ENCODE measurements around the gene POLR1E. TPM values are rescaled to one million over a fixed set of nuclear protein-coding genes. Genes with fewer than 3 reads are reported as not detected.
"Not testable (repeated sequence)": the region's sequence is repeated elsewhere in the genome, so short reads cannot be mapped to it uniquely, and the experiment has no call there.

The POLR1E gene
- total RNA-seq, 1 donor from 2014 or later = 38.7 TPM

DNA sequence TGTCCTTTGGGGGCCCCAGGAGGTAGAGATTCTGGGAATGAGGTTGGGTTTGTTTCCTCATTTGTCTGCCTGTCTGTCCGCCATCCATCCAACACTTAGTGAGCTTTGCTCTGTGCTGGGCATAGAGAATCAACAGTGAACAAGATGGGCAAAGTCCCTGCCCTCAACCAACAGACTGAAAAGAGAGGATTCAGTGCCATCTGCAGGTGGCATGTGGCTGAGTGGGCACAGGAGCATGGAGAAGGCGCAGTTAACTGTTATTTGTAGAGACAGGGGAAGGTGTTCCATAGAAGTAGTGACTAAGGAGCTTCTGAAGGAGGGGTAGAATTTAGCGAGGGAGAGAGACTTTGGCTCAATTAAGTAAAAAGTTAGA, 23.1 kb downstream of the POLR1E start:
- H3K27me3 ChIP-seq (ENCODE audit: control insufficient read depth, insufficient read depth, low read length) = no peaks in the 10 kb centered on the region
- DNase-seq (ENCODE audit: low read depth) (no peak), FAIRE-seq (no peak)
- H3K4me3 ChIP-seq (ENCODE audit: low read depth, low read length) = no peak overlapping the region
- H3K36me3 ChIP-seq (ENCODE audit: control insufficient read depth, insufficient read depth, low read length) = no peaks in the 10 kb centered on the region
- TF ChIP-seq, protein P1, sequence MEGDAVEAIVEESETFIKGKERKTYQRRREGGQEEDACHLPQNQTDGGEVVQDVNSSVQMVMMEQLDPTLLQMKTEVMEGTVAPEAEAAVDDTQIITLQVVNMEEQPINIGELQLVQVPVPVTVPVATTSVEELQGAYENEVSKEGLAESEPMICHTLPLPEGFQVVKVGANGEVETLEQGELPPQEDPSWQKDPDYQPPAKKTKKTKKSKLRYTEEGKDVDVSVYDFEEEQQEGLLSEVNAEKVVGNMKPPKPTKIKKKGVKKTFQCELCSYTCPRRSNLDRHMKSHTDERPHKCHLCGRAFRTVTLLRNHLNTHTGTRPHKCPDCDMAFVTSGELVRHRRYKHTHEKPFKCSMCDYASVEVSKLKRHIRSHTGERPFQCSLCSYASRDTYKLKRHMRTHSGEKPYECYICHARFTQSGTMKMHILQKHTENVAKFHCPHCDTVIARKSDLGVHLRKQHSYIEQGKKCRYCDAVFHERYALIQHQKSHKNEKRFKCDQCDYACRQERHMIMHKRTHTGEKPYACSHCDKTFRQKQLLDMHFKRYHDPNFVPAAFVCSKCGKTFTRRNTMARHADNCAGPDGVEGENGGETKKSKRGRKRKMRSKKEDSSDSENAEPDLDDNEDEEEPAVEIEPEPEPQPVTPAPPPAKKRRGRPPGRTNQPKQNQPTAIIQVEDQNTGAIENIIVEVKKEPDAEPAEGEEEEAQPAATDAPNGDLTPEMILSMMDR (IDR thresholded peaks at IDR 0.05; ENCODE audit: insufficient read depth, low read length, severe bottlenecking) = no peak

DNA sequence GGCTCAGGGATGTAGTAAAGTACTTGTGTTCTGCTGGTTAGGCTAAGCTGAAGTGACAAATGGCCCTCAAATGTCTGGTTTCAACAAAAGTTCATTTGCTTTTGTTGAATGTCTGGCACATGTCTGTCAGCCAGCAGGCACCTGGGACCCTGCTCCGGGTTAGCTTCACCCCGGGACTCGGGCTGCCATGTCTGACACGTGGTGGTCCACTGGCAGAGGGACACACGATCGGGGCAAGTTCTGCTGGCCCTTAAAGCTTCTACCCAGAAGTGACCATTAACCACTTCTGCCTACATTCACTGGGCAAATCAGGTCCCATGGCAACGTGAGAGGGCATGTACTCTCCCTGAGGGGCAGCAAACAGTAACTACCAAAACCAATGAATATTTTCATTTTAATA, 23.8 kb downstream of the POLR1E start:
- DNase-seq (ENCODE audit: low read depth) (no peak), FAIRE-seq (no peak)

DNA sequence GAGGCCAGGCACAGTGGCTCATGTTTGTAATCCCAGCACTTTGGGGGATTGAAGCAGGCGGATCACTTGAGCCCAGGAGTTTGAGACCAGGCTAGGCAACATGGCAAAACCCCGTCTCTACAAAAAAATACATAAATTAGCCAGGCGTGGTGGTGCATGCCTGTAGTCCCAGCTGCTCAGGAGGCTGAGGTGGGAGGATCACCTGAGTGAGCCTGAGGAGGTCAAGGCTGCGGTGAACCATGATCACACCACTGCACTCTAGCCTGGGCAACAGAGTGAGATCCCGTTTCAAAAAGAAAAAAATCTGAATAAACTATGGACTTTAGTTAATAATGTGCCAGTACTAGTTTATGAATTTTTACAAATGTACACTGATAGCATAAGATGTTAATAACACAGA, 24.3 kb downstream of the POLR1E start:
- not testable (repeated sequence) for H3K4me3 ChIP-seq (ENCODE audit: low read depth, low read length); H3K36me3 ChIP-seq (ENCODE audit: control insufficient read depth, insufficient read depth, low read length); FAIRE-seq; DNase-seq (ENCODE audit: low read depth); H3K27me3 ChIP-seq (ENCODE audit: control insufficient read depth, insufficient read depth, low read length)

More for the DNA sequence above, 23.8 kb downstream of the POLR1E start:
- Histone ChIP-seq H3K27me3 (ENCODE audit: control insufficient read depth, insufficient read depth, low read length) (no peaks in the 10 kb centered on the region), H3K36me3 (ENCODE audit: control insufficient read depth, insufficient read depth, low read length) (no peaks in the 10 kb centered on the region), H3K4me3 (ENCODE audit: low read depth, low read length) (no peak overlapping the region)
- TF ChIP-seq, protein P1 (IDR thresholded peaks at IDR 0.05; ENCODE audit: insufficient read depth, low read length, severe bottlenecking) = no peak

DNA sequence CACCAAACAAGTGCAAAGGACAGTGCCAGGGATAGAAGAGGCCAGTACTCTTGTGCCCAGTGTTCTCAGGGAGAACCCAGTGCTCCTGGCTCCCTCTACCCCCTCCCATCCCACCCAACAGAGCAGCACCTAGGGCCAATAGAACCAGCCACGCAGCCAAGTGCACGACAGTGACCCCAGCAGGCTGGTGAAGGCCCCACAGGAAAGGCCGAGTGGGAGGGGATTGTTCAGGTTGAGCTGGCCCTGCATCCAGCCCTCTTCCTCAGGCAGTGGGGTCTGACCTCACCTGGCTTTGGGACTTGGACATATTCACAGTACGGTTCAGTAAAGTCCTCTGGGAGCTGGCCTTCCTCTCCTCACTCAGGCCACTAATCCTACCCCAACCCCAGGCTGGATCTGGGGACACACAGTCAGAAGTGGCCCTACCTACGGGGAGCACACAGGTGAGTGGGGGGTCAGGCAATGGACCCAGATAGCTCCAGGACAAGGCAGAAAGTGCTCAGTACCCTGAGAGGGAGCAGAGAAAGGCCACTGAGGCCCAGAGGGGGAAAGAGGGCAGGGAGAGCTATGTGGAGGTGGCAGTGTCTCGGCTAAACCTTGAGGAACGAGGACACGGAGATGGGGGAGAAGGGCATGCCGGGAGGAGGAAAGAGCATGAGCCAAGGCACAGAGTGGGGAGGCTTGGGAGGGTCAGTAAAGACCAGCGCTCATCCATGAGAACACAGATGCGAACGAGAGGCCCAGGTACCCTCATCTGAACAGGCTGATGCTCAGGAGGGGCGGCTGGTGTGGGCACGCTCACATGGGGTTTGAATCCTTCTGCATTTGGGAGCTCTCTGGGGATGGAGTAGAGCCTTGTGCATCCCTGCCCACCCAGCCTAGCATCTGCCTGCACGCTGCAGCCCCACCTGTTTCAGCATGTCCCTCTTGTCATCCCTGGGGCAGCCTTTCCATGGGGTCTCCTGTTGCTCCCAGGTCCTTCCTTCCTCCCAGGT, 25.6 kb downstream of the POLR1E start:
- no peak for FAIRE-seq
- TF ChIP-seq, protein P1 (IDR thresholded peaks at IDR 0.05; ENCODE audit: insufficient read depth, low read length, severe bottlenecking) = peak; percentile 9
- no peak overlapping the region for H3K4me3 ChIP-seq (ENCODE audit: low read depth, low read length)
- no peaks in the 10 kb centered on the region for H3K27me3 ChIP-seq (ENCODE audit: control insufficient read depth, insufficient read depth, low read length)
- no peaks in the 10 kb centered on the region for H3K36me3 ChIP-seq (ENCODE audit: control insufficient read depth, insufficient read depth, low read length)
- no peak for DNase-seq (ENCODE audit: low read depth)

DNA sequence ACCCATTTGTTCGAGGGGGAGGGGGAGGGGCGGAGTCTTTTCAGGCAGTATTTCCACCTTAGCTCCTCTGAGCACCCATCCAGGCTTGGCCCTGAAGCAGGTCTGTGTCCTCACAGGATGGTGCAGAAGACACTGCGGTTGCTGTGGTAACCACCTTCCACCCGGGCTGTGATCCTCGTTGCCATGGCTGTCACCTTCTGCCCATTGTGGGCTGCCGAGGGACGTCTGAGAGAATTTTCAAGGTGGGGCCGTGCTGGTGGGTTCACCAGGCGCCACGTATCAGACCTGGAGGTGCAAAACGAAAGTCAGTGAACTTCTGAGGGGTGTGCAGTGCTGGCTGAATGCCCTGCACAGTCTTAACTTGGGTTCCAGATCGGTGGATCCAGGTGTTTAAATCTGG, 26.7 kb downstream of the POLR1E start:
- H3K36me3 ChIP-seq (ENCODE audit: control insufficient read depth, insufficient read depth, low read length) = no peaks in the 10 kb centered on the region
- DNase-seq (ENCODE audit: low read depth) (no peak), FAIRE-seq (no peak)
- TF ChIP-seq, protein P1 (IDR thresholded peaks at IDR 0.05; ENCODE audit: insufficient read depth, low read length, severe bottlenecking) = no peak
- no peaks in the 10 kb centered on the region for H3K27me3 ChIP-seq (ENCODE audit: control insufficient read depth, insufficient read depth, low read length)
- H3K4me3 ChIP-seq (ENCODE audit: low read depth, low read length) = no peak overlapping the region

DNA sequence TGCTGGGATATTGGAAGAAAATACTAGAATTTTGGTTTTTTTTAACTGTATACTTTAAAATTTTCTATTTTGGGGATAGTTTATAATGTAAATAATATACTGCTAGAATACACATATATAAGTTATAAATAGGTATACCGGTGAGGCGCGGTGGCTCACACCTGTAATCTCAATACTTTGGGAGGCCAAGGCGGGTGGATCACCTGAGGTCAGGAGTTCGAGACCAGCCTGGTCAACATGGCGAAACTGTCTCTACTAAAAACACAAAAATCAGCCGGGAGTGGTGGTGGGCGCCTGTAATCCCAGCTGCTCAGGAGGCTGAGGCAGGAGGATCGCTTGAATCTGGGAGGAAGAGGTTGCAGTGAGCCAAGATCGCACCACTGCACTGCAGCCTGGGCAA, 28.7 kb downstream of the POLR1E start:
- not testable (repeated sequence) for FAIRE-seq; H3K36me3 ChIP-seq (ENCODE audit: control insufficient read depth, insufficient read depth, low read length); H3K27me3 ChIP-seq (ENCODE audit: control insufficient read depth, insufficient read depth, low read length)

More for the DNA sequence above, 28.7 kb downstream of the POLR1E start:
- not testable (repeated sequence) for H3K4me3 ChIP-seq (ENCODE audit: low read depth, low read length); DNase-seq (ENCODE audit: low read depth)

All from bronchial epithelial cell (primary cell).